Endothelial cell (in vitro differentiated cells): Measurements from ENCODE around the gene CDHR4. TPM values are rescaled to one million over a fixed set of nuclear protein-coding genes. Genes with fewer than 3 reads are reported as not detected.
"Not testable (repeated sequence)": the region's sequence is repeated elsewhere in the genome, so short reads cannot be mapped to it uniquely, and the experiment has no call there.

ENCODE experiments used
- DNase-seq: peaks from one replicate; pipeline ENCODE4 v3.0.0; 2021; ENCODE audit warnings: low spot score
- H3K27ac Mint-ChIP-seq: one replicate; pipeline ENCODE4 v1.8.0; 2021; ENCODE audit warnings: mixed read lengths, inconsistent platforms; ENCODE audit not compliant: unreplicated experiment
- H3K27me3 Mint-ChIP-seq: one replicate; pipeline ENCODE4 v1.8.0; 2021; ENCODE audit warnings: mild to moderate bottlenecking, moderate library complexity, mixed read lengths, inconsistent platforms; ENCODE audit not compliant: unreplicated experiment
- H3K36me3 Mint-ChIP-seq: one replicate; pipeline ENCODE4 v1.8.0; 2021; ENCODE audit warnings: mild to moderate bottlenecking, low read depth, mixed read lengths, inconsistent platforms; ENCODE audit not compliant: unreplicated experiment
- H3K4me1 Mint-ChIP-seq: one replicate; pipeline ENCODE4 v1.8.0; 2021; ENCODE audit warnings: mild to moderate bottlenecking, mixed read lengths, inconsistent platforms; ENCODE audit not compliant: unreplicated experiment
- H3K4me3 Mint-ChIP-seq: one replicate; pipeline ENCODE4 v1.8.0; 2021; ENCODE audit warnings: mild to moderate bottlenecking, mixed read lengths, inconsistent platforms; ENCODE audit not compliant: unreplicated experiment
- H3K9me3 Mint-ChIP-seq: one replicate; pipeline ENCODE4 v1.8.0; 2021; ENCODE audit warnings: mixed read lengths, inconsistent platforms; ENCODE audit not compliant: unreplicated experiment
- microRNA-seq: library from miRNA; unstranded; fragments of <30 nt; microRNA quantifications from one replicate; pipeline ENCODE4, GENCODE V29; 2020; ENCODE audit not compliant: unreplicated experiment
- total RNA-seq: library from RNA; stranded (reverse); fragmentation: NEBNext Ultra II Directional; extraction: Animal tissue kit (Norgen Biotek cat#: 25700); gene quantifications from one replicate; pipeline ENCODE4 v1.2.1, GENCODE V29; 2021; ENCODE audit not compliant: unreplicated experiment
- TF ChIP-seq, protein P1 (sequence below): fragments of 200-600 bp; sonication (generic); IDR thresholded peaks from one replicate; pipeline ENCODE4 v1.5.0; 2021; ENCODE audit warnings: antibody characterized with exemption; ENCODE audit not compliant: unreplicated experiment

CDHR4 gene
- total RNA-seq, 1 donor from 2014 or later: 1.1 TPM

- Mint-ChIP-seq H3K27me3 (no peaks in the 10 kb centered on the region), H3K27ac (no peak overlapping the region), H3K4me1 (no peaks in the 10 kb centered on the region), H3K36me3 (peaks cover 12% of the 10 kb centered on the region), H3K4me3 (no peak overlapping the region), H3K9me3 (no peaks in the 10 kb centered on the region)
- DNase-seq: no peak
- TF ChIP-seq, protein P1, sequence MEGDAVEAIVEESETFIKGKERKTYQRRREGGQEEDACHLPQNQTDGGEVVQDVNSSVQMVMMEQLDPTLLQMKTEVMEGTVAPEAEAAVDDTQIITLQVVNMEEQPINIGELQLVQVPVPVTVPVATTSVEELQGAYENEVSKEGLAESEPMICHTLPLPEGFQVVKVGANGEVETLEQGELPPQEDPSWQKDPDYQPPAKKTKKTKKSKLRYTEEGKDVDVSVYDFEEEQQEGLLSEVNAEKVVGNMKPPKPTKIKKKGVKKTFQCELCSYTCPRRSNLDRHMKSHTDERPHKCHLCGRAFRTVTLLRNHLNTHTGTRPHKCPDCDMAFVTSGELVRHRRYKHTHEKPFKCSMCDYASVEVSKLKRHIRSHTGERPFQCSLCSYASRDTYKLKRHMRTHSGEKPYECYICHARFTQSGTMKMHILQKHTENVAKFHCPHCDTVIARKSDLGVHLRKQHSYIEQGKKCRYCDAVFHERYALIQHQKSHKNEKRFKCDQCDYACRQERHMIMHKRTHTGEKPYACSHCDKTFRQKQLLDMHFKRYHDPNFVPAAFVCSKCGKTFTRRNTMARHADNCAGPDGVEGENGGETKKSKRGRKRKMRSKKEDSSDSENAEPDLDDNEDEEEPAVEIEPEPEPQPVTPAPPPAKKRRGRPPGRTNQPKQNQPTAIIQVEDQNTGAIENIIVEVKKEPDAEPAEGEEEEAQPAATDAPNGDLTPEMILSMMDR: no peak
These were observed 49.6 kb downstream of the CDHR4 start for GRCh38 chr3:49750056-49750455.

DNA sequence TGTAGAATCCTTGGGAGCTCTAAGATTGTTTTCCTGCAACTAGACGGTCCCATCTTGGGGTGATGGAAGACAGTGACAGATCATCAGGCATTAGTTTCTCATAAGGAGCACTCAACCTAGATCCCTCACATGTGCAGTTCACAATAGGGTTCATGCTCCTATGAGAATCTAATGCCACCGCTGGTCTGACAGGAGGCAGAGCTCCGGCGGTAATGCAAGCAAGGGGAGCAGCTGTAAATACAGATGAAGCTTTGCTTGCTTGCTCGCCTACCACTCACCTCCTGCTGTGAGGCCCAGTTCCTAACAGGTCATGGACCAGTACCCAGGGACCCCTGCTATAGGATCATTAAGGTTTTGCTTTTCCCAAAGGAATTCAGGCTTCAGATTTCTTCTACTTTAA is 50.8 kb downstream of the CDHR4 start:
- H3K4me3 Mint-ChIP-seq, H3K9me3 Mint-ChIP-seq, H3K27me3 Mint-ChIP-seq, H3K4me1 Mint-ChIP-seq, H3K27ac Mint-ChIP-seq, DNase-seq: not testable (repeated sequence)
- peaks cover 12% of the 10 kb centered on the region for H3K36me3 Mint-ChIP-seq

DNA sequence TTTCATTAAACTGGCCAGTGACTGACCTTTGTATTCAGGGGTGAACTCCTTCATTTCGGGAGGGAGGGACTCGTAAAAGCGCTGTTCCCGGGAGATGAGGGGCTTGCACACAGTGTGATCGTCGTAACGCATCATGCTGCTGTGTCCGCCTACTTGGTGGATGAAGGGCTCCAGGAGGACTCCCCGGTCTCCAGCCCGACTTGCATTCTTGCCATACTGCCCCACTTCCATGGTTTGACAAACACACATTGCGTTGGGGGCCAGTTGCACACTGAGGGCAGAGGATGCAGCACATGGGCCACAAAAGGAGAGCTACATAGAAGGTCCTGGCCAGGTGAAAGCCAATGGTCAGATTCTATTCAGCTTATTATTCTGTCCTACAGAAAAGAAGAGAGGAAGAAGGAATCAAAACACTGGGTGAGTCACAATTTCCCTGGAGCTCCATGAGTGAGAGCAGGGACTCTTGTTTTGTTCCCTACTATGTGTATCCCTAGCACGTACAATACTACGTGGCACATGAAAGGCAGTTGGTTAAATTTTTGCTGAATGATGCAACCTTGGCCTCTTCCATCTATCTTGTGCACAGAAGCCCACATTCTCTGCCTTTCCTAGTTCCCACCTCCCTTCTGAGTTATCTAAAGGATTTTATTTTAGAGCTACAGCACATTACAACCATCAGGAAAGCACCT is 51.7 kb downstream of the CDHR4 start:
- H3K27ac Mint-ChIP-seq: no peak overlapping the region
- H3K4me3 Mint-ChIP-seq: no peak overlapping the region
- no peaks in the 10 kb centered on the region for H3K27me3 Mint-ChIP-seq
- H3K9me3 Mint-ChIP-seq: no peaks in the 10 kb centered on the region
- H3K4me1 Mint-ChIP-seq: no peaks in the 10 kb centered on the region
- DNase-seq: no peak
- TF ChIP-seq, protein P1: no peak
- peaks cover 10% of the 10 kb centered on the region for H3K36me3 Mint-ChIP-seq

DNA sequence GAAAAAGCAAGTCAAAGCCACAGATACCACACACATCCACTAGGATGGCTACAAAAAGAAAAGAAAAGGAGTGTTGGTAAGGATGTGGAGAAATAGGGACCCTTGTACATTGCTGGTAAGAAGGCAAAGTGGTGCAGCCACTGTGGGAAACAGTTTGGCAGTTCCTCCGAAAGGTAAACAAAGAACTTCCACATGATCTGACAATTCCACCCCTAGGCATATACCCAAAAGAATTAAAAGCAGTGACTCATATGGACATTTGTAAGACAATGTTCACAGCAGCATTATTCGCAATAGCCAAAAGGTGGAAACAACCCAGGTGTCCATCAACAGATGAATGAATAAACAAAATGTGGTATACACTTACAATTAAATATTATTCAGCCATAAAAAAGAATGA is 53.7 kb downstream of the CDHR4 start:
- no peaks in the 10 kb centered on the region for H3K4me1 Mint-ChIP-seq
- H3K4me3 Mint-ChIP-seq: no peak overlapping the region
- H3K9me3 Mint-ChIP-seq: no peaks in the 10 kb centered on the region
- no peak for DNase-seq
- H3K36me3 Mint-ChIP-seq: peaks cover 9% of the 10 kb centered on the region
- no peak overlapping the region for H3K27ac Mint-ChIP-seq
- TF ChIP-seq, protein P1: no peak
- H3K27me3 Mint-ChIP-seq: no peaks in the 10 kb centered on the region

Small RNAs within 50 kb of the gene (microRNA-seq; reads per million reads assigned to microRNA genes)
- 1.5 reads per million, percentile 23 among the genes with 10 or more reads in this experiment for gene MIR5193

Other genes with a start within 250 kb of the CDHR4 start
- 2.4 TPM for gene BSN, start 245.4 kb downstream of the CDHR4 start, total RNA-seq
- gene APEH, start 125.5 kb downstream of the CDHR4 start, total RNA-seq: 71.1 TPM
- 22.0 TPM for gene MST1, start 110.4 kb downstream of the CDHR4 start, total RNA-seq
- 42.3 TPM for gene RNF123, start 110.3 kb downstream of the CDHR4 start, total RNA-seq
- 0.56 TPM for gene AMIGO3, start 80.2 kb downstream of the CDHR4 start, total RNA-seq
- gene GMPPB, start 75.9 kb downstream of the CDHR4 start, total RNA-seq: 21.3 TPM
- 56.4 TPM for gene IP6K1, start 13.3 kb downstream of the CDHR4 start, total RNA-seq
- gene INKA1, start 3.4 kb upstream of the CDHR4 start, total RNA-seq: 57.6 TPM
- 6.0 TPM for gene UBA7, start 14.1 kb upstream of the CDHR4 start, total RNA-seq
- gene TRAIP, start 56.7 kb upstream of the CDHR4 start, total RNA-seq: 6.2 TPM
- 0.67 TPM for gene CAMKV, start 70.0 kb upstream of the CDHR4 start, total RNA-seq
- gene MST1R, start 104.0 kb upstream of the CDHR4 start, total RNA-seq: 0.67 TPM
- 6.1 TPM for gene MON1A, start 129.9 kb upstream of the CDHR4 start, total RNA-seq
- gene RBM6, start 140.3 kb upstream of the CDHR4 start, total RNA-seq: 76.2 TPM